ENCODE results near the gene GULP1.

DNA sequence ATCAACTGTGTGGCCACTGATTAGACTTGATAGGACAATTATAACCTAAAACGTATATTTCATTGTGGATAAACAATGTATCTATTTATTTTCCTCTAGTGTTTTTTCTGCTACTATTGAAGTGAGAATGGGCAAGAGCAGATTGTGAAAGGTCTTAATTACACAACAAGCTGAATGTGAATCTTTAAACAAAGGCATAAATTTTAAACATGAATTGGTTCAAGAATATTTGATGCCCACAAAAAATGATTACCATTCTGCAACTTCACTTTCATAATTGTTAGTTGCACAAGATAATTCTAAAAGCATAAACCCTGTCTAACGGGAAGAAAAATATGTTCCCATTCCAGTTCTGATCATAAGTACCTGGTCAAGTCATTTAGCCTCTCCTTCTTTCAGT, 285.6 kb downstream of the GULP1 start:
- TF ChIP-seq, protein P1, sequence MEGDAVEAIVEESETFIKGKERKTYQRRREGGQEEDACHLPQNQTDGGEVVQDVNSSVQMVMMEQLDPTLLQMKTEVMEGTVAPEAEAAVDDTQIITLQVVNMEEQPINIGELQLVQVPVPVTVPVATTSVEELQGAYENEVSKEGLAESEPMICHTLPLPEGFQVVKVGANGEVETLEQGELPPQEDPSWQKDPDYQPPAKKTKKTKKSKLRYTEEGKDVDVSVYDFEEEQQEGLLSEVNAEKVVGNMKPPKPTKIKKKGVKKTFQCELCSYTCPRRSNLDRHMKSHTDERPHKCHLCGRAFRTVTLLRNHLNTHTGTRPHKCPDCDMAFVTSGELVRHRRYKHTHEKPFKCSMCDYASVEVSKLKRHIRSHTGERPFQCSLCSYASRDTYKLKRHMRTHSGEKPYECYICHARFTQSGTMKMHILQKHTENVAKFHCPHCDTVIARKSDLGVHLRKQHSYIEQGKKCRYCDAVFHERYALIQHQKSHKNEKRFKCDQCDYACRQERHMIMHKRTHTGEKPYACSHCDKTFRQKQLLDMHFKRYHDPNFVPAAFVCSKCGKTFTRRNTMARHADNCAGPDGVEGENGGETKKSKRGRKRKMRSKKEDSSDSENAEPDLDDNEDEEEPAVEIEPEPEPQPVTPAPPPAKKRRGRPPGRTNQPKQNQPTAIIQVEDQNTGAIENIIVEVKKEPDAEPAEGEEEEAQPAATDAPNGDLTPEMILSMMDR (conservative IDR thresholded peaks at IDR 0.05; ENCODE audit: low read depth in 2 of 2) = no peak
- TF ChIP-seq POLR2AphosphoS5 (IDR thresholded peaks at IDR 0.05; ENCODE audit: low read depth) (no peak), EZH2 (IDR thresholded peaks at IDR 0.05; ENCODE audit: low read depth, unreplicated experiment) (no peak), EZH2phosphoT487 (IDR thresholded peaks at IDR 0.05; ENCODE audit: unreplicated experiment) (no peak), ZNF331 (CRISPR knock-in tag; IDR thresholded peaks at IDR 0.05; ENCODE audit: low read depth) (no peak), NANOG (IDR thresholded peaks at IDR 0.05; ENCODE audit: borderline replicate concordance) (no peak), STAT1 (IDR thresholded peaks at IDR 0.05; ENCODE audit: unreplicated experiment) (no peak), CREB1 (CRISPR knock-in tag; IDR thresholded peaks at IDR 0.05; ENCODE audit: low read depth) (no peak), JUNB (IDR thresholded peaks at IDR 0.05; ENCODE audit: unreplicated experiment) (no peak), ZNF114 (CRISPR knock-in tag; IDR thresholded peaks at IDR 0.05) (no peak)
- TF ChIP-seq, protein P2, sequence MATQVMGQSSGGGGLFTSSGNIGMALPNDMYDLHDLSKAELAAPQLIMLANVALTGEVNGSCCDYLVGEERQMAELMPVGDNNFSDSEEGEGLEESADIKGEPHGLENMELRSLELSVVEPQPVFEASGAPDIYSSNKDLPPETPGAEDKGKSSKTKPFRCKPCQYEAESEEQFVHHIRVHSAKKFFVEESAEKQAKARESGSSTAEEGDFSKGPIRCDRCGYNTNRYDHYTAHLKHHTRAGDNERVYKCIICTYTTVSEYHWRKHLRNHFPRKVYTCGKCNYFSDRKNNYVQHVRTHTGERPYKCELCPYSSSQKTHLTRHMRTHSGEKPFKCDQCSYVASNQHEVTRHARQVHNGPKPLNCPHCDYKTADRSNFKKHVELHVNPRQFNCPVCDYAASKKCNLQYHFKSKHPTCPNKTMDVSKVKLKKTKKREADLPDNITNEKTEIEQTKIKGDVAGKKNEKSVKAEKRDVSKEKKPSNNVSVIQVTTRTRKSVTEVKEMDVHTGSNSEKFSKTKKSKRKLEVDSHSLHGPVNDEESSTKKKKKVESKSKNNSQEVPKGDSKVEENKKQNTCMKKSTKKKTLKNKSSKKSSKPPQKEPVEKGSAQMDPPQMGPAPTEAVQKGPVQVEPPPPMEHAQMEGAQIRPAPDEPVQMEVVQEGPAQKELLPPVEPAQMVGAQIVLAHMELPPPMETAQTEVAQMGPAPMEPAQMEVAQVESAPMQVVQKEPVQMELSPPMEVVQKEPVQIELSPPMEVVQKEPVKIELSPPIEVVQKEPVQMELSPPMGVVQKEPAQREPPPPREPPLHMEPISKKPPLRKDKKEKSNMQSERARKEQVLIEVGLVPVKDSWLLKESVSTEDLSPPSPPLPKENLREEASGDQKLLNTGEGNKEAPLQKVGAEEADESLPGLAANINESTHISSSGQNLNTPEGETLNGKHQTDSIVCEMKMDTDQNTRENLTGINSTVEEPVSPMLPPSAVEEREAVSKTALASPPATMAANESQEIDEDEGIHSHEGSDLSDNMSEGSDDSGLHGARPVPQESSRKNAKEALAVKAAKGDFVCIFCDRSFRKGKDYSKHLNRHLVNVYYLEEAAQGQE (IDR thresholded peaks at IDR 0.05; ENCODE audit: unreplicated experiment) = no peak
- TF ChIP-seq, protein P3, sequence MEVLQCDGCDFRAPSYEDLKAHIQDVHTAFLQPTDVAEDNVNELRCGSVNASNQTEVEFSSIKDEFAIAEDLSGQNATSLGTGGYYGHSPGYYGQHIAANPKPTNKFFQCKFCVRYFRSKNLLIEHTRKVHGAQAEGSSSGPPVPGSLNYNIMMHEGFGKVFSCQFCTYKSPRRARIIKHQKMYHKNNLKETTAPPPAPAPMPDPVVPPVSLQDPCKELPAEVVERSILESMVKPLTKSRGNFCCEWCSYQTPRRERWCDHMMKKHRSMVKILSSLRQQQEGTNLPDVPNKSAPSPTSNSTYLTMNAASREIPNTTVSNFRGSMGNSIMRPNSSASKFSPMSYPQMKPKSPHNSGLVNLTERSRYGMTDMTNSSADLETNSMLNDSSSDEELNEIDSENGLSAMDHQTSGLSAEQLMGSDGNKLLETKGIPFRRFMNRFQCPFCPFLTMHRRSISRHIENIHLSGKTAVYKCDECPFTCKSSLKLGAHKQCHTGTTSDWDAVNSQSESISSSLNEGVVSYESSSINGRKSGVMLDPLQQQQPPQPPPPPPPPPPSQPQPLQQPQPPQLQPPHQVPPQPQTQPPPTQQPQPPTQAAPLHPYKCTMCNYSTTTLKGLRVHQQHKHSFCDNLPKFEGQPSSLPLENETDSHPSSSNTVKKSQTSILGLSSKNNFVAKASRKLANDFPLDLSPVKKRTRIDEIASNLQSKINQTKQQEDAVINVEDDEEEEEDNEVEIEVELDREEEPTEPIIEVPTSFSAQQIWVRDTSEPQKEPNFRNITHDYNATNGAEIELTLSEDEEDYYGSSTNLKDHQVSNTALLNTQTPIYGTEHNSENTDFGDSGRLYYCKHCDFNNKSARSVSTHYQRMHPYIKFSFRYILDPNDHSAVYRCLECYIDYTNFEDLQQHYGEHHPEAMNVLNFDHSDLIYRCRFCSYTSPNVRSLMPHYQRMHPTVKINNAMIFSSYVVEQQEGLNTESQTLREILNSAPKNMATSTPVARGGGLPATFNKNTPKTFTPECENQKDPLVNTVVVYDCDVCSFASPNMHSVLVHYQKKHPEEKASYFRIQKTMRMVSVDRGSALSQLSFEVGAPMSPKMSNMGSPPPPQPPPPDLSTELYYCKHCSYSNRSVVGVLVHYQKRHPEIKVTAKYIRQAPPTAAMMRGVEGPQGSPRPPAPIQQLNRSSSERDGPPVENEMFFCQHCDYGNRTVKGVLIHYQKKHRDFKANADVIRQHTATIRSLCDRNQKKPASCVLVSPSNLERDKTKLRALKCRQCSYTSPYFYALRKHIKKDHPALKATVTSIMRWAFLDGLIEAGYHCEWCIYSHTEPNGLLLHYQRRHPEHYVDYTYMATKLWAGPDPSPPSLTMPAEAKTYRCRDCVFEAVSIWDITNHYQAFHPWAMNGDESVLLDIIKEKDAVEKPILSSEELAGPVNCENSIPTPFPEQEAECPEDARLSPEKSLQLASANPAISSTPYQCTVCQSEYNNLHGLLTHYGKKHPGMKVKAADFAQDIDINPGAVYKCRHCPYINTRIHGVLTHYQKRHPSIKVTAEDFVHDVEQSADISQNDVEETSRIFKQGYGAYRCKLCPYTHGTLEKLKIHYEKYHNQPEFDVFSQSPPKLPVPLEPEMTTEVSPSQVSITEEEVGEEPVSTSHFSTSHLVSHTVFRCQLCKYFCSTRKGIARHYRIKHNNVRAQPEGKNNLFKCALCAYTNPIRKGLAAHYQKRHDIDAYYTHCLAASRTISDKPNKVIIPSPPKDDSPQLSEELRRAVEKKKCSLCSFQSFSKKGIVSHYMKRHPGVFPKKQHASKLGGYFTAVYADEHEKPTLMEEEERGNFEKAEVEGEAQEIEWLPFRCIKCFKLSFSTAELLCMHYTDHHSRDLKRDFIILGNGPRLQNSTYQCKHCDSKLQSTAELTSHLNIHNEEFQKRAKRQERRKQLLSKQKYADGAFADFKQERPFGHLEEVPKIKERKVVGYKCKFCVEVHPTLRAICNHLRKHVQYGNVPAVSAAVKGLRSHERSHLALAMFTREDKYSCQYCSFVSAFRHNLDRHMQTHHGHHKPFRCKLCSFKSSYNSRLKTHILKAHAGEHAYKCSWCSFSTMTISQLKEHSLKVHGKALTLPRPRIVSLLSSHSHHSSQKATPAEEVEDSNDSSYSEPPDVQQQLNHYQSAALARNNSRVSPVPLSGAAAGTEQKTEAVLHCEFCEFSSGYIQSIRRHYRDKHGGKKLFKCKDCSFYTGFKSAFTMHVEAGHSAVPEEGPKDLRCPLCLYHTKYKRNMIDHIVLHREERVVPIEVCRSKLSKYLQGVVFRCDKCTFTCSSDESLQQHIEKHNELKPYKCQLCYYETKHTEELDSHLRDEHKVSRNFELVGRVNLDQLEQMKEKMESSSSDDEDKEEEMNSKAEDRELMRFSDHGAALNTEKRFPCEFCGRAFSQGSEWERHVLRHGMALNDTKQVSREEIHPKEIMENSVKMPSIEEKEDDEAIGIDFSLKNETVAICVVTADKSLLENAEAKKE (CRISPR knock-in tag; IDR thresholded peaks at IDR 0.05) = no peak
- TF ChIP-seq, protein P4, sequence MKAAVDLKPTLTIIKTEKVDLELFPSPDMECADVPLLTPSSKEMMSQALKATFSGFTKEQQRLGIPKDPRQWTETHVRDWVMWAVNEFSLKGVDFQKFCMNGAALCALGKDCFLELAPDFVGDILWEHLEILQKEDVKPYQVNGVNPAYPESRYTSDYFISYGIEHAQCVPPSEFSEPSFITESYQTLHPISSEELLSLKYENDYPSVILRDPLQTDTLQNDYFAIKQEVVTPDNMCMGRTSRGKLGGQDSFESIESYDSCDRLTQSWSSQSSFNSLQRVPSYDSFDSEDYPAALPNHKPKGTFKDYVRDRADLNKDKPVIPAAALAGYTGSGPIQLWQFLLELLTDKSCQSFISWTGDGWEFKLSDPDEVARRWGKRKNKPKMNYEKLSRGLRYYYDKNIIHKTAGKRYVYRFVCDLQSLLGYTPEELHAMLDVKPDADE (IDR thresholded peaks at IDR 0.05) = no peak

All from GM23338 (cell line).